SKM-1 treated with dmso at 0.1 percent for 144 hours (cell line): Measurements from ENCODE around the gene PIN1.
"Not testable (repeated sequence)": the region's sequence is repeated elsewhere in the genome, so short reads cannot be mapped to it uniquely, and the experiment has no call there.

ENCODE experiments used
- DNase-seq: peaks from one replicate; lab custom pipeline; 2025; ENCODE audit not compliant: unreplicated experiment; lab: John Stamatoyannopoulos, UW

Gene PIN1

DNA sequence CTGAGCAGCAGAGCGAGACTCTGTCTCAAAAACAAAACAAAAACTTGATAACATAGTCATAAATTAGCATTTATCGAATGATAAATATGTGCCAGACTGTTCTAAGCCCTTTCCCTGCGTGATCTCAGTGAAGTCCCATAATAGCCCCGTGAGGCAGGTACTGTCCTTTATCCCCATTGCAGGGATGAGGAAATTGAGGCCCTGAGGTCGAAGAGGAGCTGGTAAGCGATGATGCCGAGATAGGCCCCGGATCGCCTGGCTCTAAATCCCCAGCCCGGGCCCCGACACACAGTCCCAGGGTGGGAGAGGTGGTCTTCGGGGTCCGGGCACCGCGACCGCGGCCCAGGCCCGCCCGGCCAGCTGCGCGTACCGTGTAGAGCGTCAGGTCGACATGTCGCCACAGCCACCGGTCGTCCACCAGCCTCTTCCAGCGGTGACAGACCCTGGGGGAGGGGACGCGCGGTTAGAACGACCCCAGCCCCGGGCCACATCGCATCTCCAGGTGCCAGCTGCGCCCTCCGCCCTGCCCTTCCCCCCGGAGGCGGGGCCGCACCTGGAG is 16.9 kb upstream of the PIN1 start:
- DNase-seq: no peak

GRCh38 chr19:9818734-9819595 is 16.2 kb upstream of the PIN1 start, which contains the start of gene FBXL12:
Gene FBXL12 (minus strand): TSS chr19:9819079. CDS start chr19:9818813, 266 bp downstream.
- DNase-seq: peak; percentile 100

- no peak for DNase-seq
Measured at GRCh38 chr19:9819596-9819909, 15.6 kb upstream of the PIN1 start.

DNA sequence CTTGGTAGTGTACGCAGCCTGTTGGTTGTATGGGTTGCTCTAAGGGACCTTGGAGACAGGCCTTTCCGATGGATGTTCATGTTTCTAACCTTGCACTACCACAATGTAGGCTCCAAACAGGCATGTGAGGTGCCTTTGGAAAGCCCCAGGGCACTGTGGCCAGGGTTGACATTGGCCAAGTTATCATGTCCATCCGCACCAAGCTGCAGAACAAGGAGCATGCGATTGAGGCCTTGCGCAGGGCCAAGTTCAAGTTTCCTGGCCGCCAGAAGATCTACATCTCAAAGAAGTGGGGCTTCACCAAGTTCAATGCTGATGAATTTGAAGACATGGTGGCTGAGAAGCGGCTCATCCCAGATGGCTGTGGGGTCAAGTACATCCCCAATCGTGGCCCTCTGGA is 15.1 kb upstream of the PIN1 start:
- not testable (repeated sequence) for DNase-seq

GRCh38 chr19:9823816-9824215 is 11.3 kb upstream of the PIN1 start:
- no peak for DNase-seq

DNA sequence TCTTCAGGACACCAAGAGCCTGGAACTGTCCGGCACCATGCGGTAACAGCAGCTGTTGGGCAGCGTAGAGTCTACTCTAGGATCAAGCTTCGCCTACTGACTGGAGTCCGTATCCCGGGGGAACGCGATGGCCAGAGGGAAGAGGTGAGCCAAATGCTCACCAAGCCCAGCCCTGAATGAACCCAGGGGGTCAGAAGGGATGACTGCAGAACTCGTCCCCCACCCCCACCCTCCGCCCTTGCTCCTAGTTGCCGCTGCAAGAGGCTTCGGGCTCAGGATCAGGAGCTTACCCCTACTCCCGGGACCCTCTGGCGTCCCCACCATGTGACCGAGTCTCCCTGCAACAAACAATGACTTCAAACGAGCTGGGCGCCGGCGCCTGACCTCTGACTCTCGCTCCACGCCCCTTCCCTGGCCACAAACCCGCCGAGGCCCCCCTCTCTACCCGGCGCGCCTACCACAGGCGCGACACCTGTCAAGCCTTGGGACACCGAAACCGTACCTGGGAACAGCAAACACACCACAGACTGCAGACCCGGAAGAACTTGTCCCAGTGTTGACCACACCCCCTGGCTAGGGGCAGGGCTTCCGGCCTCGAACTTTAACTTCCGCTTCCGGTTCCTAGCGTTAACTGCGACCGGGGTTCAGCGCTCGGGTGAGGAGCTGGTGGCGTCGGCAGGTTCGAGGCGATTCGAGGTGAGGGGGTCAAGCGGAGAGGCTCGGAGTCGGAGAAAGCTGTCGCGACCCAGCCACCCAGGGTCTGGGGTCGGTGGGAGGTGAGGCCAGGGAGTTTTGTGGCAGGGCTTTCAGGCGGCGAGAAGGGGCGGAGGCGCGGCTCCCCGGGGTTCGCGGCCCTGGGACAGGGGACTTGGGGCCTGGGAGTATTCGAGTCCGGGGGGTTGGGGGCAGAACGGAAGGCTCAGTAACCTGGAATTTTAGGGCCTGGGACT is 7.6 kb upstream of the PIN1 start, which contains the start of gene UBL5:
UBL5 (plus strand) TSS at position 630 of the 950 bp plus-strand sequence. CDS start 420 bp downstream, outside the sequence.
- DNase-seq: peak; percentile 86

DNA sequence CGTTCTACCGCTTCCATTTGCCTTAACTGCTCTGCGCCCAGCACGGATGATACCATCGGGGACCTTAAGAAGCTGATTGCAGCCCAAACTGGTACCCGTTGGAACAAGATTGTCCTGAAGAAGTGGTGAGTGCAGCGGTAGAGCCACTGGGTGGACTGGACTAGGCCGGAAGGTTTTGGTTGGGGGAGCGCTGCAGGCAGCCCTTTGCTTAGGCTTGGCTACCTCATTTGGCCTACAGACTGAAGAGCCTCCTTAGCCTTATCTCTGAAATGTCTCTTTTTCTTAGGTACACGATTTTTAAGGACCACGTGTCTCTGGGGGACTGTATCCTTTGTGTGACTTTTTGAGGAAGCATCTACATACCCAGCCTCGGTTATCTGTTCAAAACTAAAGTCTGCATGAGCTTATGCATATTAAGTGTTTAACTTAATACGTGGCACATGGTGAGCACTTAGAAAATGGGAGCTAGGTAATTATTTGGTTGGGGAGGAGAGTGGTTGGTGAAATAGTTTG is 6.5 kb upstream of the PIN1 start:
- DNase-seq: no peak

DNA sequence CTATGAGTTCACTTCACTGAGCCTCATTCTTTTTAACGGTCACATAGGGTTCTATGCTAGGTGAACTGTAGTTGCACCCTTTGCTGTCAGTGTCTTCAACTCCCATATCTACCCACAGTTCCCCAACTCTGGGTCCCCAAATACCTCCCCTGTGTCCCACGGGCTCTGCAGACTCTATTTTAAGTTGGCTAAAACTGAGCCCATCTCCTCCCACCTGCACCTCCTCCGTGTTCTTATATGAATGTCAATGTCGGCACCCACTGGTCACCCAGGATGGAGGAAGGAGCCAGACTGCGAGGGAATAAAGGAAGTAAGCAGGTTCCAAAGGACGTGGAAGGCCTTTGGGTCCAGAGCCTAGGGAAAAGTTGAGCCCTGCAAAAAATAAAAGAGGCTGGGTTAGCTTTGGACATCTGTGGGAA is 802 bp upstream of the PIN1 start:
- DNase-seq: no peak

- DNase-seq: no peak
Measured at GRCh38 chr19:9835507-9835949, 410 bp downstream of the PIN1 start.

DNA sequence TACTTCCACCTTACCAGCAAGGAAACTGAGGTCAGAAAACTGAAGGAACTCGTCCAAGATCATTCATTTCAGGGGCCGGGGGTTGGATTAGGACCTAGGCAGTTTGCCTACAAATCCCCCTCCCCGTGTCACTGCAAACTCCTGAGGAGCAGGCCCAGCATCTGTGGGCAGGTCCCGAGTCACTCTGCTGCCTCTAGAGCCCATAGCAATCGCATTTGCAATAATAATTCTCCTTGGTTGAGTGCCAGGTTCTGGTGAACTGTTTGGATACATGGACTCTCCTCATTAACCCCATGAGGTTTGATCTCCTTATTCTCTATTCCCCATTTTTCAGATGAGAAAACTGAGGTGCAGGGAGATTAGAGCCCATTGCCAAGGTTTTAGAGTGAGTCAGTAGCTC is 903 bp downstream of the PIN1 start:
- no peak for DNase-seq

- DNase-seq: no peak
Measured at GRCh38 chr19:9838324-9838723, 3.2 kb downstream of the PIN1 start.

DNA sequence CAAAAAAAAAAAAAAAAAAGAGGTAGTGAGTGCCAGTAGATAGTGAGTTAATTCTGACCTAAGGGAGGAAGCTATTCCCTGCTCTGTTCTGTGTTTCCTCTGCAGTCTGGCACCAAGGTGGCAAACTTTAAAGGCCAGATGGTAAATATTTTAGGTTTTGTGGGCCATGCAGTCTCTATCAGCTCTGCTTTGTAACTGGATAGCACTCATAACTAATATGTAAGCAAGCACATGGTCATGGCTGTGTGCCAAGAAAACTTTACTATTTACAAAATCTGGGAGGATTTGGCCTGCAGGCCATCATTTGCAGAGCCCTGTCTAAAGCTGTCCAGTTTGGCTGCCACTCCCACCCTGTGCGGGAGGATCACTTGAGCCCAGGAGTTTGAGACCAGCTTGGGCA is 4.3 kb downstream of the PIN1 start:
- DNase-seq: no peak

GRCh38 chr19:9842834-9843625 is 7.9 kb downstream of the PIN1 start:
- DNase-seq: no peak

- not testable (repeated sequence) for DNase-seq
Measured at GRCh38 chr19:9843626-9844273, 8.6 kb downstream of the PIN1 start.

DNA sequence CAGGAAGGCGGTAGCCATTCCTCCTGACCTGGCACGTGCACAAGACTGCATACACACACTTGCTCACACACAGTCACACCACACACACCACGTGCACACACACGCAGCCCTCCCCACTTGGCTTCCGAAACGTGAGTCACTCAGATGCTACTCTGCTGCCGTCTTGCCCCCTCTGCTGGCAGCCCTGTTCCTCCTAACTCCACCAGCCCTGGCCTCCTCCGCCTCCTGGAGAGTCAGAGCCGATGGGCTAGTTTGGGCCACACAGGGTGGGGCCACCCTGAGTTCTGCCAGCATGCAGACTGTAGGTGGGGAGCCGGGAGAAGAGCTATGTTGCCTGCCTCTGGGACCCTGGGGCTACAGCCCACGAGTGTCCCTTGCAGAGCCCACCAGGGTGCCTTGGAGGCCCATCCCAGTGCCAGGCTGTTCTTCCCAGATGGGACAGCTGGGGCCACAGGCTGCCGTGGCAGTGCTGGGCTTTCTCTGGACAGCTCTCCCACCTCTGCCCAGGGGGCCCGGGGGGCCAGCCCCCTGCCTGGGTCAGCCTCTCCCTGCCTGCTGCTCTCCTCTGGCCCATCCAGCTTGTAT is 12.1 kb downstream of the PIN1 start:
- peak; percentile 17 for DNase-seq

GRCh38 chr19:9848060-9848459 is 12.9 kb downstream of the PIN1 start:
- DNase-seq: no peak

DNA sequence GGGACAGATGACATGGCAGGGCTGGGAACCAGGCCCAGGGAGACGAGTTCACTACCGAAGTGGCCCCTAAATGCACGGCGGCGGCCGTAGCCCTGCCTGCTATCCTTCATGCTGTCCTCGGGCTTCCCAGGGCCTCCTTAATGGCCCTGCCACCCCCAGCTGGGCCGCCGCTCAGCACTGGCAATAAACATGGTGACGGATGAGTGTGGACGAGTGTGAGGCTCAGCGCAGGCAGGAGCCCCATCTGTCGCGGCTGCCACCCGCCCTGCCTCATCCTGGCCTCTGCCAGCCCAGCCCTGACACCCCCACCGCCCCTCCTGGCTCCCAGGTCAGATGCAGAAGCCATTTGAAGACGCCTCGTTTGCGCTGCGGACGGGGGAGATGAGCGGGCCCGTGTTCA is 13.6 kb downstream of the PIN1 start:
- DNase-seq: no peak

- DNase-seq: no peak
Measured at GRCh38 chr19:9849791-9850190, 14.7 kb downstream of the PIN1 start.

DNA sequence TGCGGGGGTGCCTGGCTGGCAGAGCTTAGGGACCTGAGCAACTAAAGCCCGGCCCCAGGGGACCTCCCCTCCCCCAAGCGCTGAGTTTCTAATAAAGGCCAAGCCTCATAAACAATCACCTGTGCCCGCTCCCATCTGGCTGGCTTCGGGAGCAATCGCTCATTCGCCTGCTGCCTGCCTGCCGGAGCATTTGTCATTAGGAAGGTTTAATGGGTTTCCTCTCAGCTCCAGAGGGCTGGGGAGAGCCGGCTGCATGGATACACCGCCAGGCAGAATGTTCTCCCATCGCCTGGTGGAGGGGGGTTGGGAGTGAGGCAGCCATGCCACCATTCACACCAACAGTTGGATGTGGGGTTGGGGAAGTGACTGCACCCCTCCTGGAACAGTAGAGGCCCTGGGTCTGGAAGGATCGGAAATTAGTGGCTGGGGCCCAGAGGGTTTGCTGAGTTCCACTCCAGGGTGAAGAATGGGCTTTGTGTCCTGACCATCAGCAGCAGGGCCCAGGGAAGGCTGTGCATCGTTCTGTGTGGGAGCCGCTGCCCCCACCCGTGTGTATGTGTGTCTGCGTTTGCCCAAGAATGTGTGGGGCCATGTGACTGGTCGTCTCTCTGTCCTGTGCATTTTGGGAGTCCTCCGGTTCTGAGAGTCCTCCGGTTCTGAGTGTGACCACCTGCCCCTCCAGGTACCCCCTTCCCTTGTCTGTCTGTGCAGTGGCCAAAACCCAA is 15.3 kb downstream of the PIN1 start:
- no peak for DNase-seq
